Erythroblast (primary cell): ENCODE measurements around the gene SCNM1.

Source experiments
- GATA1 ChIP-seq: IDR thresholded peaks from 2 replicates; pipeline ENCODE4 v1.6.1; 2011; ENCODE audit warnings: low read depth, mild to moderate bottlenecking, control low read depth, low read length, moderate library complexity
- POLR2A ChIP-seq: IDR thresholded peaks from 2 replicates; pipeline ENCODE4 v1.6.1; 2011; ENCODE audit warnings: mild to moderate bottlenecking, low read length

- TF ChIP-seq POLR2A (no peak), GATA1 (no peak)
These were observed 37.1 kb upstream of the SCNM1 start for GRCh38 chr1:151128800-151129199.
